ENCODE data around the gene ABHD6.

DNA sequence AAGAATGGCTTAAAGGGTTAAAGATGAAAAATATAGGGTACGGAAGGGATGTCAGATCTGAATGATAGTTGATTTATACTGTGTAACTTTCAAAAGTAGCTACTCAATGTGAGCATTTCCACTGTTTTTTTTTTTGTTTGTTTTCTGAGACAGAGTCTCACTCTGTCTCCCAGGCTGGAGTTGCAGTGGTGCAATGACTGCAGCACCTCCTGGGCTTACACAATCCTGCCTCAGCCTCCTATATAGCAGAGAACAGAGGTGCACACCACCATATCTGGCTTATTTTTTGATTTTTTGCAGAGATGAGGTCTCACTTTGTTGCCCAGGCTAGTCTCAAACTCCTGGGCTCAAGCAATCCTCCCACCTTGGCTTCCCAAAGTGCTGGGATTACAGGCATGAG is 85.2 kb downstream of the ABHD6 start:
- TF ChIP-seq CTCF (IDR thresholded peaks at IDR 0.05 in 4 of 5, conservative IDR thresholded peaks at IDR 0.05 in 1 of 5) (no peak), POLR2A (IDR thresholded peaks at IDR 0.05) (no peak)

Measured in gastrocnemius medialis (tissue), 4 donors.